HG03460 (cell line): ENCODE results near the gene APBA3.

ENCODE experiments used
- ATAC-seq: cut with Tn5 transposase; IDR thresholded peaks from one replicate; pipeline ENCODE4 v1.9.1; 2021; ENCODE audit not compliant: unreplicated experiment

Gene APBA3

GRCh38 chr19:3721887-3722442 is 39.5 kb downstream of the APBA3 start:
- ATAC-seq, result no peak

DNA sequence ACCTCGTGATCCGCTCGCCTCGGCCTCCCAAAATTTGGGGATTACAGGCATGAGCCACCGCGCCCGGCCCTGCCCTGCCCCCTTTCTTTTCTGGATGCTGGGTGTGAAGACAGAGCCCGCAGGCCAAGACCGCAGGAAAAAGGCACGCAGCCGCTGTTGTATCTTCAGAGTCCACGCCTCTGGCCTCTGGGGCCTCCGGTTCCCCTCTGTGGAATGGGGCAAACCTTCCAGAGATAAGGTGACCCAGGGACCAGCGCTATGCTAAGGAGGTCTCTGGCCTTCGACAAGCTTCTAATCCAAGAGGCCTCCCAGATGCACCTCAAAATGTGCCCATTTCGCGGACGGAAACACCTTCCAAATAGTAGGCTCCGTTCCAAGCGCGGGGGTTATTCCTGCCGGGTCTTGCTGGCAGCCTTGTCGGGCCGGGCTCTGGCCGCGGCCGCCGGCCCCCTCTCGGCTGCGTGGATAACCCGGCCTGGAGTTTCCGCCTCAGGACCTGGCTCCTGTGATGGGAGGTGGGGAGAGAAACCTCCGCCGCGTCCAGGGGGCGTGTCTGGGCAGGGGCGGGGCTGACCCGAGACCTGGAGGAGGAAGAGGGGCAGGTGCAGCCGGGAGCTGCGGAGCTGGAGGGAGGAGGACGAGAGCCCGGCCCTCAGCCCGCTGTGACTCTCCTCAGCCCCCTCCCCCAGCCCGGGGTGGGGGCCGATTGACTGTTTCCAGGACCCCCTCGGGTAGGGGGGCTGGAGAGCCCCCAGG is 40.2 kb downstream of the APBA3 start:
- ATAC-seq, result no peak

- ATAC-seq, result no peak
Measured at GRCh38 chr19:3720349-3720917, 41.1 kb downstream of the APBA3 start.

GRCh38 chr19:3719868-3720267 is 41.6 kb downstream of the APBA3 start:
- ATAC-seq, result no peak

- ATAC-seq, result no peak
Measured at GRCh38 chr19:3716147-3716668, 45.3 kb downstream of the APBA3 start.

DNA sequence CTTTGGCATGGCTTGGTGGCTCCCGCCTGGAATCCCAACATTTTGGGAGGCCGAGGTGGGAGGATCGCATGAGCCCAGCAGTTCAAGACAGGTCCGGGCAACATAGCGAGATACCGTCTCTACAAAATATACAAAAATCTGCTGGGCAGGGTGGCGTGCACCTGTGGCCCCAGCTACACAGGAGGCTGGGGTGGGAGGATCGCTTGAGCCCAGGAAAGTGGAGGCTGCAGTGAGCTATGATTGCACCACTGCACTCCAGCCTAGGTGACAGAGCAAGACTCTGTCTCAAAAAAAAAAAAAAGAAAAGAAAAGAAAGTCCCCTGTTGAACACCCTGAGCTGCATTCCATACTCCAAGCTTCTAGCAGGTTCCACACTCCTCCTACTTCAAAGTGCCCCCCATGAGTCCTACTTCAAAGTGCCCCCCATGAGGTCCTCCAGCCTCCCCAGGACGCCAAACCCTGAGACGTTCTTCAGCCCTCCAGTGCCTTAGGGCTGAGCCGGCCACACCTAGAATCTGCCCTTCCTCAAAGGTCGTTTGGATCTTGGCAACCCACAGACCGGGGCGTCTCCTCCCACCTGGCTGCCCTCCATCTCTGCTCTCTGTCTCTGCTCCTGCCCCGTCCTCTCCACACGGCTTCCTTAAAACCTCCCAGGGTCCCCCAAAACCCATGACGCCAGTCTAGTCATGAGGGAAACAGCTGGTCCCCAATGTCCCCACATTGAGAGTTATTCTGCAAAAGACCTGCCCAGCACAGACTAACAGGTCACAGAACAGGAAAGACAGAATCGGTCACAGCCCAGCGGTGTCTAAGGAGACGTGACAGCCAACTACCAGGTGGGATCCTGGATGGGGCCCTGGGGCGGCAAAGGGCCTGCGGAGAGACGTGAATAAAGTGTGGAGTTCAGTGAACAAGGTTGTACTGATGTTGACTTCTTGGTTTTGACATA is 48.6 kb downstream of the APBA3 start:
- ATAC-seq, result no peak

- ATAC-seq, result no peak
Measured at GRCh38 chr19:3710265-3710812, 51.2 kb downstream of the APBA3 start.

- ATAC-seq, result no peak
Measured at GRCh38 chr19:3708207-3708931, 53.1 kb downstream of the APBA3 start, which contains the start of gene TJP3. Gene TJP3, plus strand, starts transcription at chr19:3708384. Its CDS starts 20,049 bp downstream, at chr19:3728433.

- no peak for ATAC-seq
Measured at GRCh38 chr19:3707868-3708206, 53.7 kb downstream of the APBA3 start.

DNA sequence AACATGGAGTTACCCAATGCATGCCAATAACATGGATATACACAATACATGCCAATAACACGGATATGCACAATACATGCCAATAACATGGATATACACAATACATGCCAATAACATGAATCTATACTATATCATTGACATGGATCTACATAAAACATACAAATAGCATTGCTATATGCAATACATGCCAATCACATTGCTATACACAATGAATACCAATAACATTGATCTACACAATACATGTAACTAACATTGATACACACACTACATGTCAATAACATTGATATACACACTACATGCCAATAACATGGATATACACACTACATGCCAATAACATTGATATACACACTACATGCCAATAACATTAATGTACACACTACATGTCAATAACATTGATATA is 60.3 kb downstream of the APBA3 start:
- ATAC-seq, result no peak
